SK-N-SH (cell line): ENCODE measurements around the gene NPY2R. TPM values are rescaled to one million over a fixed set of nuclear protein-coding genes. Genes with fewer than 3 reads are reported as not detected.

ENCODE experiments used
- CTCF ChIA-PET: fragments of 300-600, 350-600 bp; formaldehyde crosslinking; extraction: SDS; loops from one replicate; lab custom pipeline; 2021; lab: Yijun Ruan, JAX
- POLR2A ChIA-PET: fragments of 350-600 bp; sonication (Branson Sonifier 250); formaldehyde crosslinking; extraction: SDS; loops from one replicate; lab custom pipeline; 2020; ENCODE audit warnings: antibody characterized with exemption, inconsistent platforms; lab: Yijun Ruan, JAX
- DNase-seq: peaks from one replicate; pipeline ENCODE4 v3.0.0; 2012
- H2AFZ ChIP-seq: fragments of 200-600 bp; sonication (generic); 2 replicates; pipeline ENCODE4 v1.8.1; 2016; ENCODE audit warnings: antibody characterized with exemption, mild to moderate bottlenecking, low read depth
- H3F3A ChIP-seq: fragments of 200-600 bp; sonication (generic); replicated peaks from 2 replicates; pipeline ENCODE3; 2016; ENCODE audit warnings: antibody characterized with exemption, mild to moderate bottlenecking; ENCODE audit not compliant: insufficient read depth
- H3K27ac ChIP-seq, 2 experiments: fragments of 200-500 bp in 1 of 2; fragments of 200-600 bp in 1 of 2; sonication (Bioruptor generic) in 1 of 2; sonication (generic), shearing (Covaris generic) in 1 of 2; 2 replicates each; pipeline versions ENCODE4 v1.5.1 to v1.6.1; 2014 to 2016; ENCODE audit warnings: low read depth in 2 of 2, inconsistent platforms in 1 of 2, low read length in 1 of 2, mild to moderate bottlenecking in 1 of 2, mixed read lengths in 1 of 2
- H3K27me3 ChIP-seq: fragments of 200-600 bp; sonication (generic), shearing (Covaris generic); 2 replicates; pipeline ENCODE4 v1.6.1; 2016; ENCODE audit warnings: mixed run types; ENCODE audit not compliant: insufficient read depth
- H3K36me3 ChIP-seq, 2 experiments: fragments of 200-500 bp in 1 of 2; fragments of 200-600 bp in 1 of 2; sonication (Bioruptor generic) in 1 of 2; sonication (generic) in 1 of 2; replicated peaks in 1 of 2; 2 replicates each; pipeline versions ENCODE3 to v1.5.1; 2014 to 2016; ENCODE audit warnings: low read length in 1 of 2, mild to moderate bottlenecking in 1 of 2; ENCODE audit not compliant: insufficient read depth in 2 of 2, control insufficient read depth in 1 of 2
- H3K4me1 ChIP-seq, 2 experiments: fragments of 200-500 bp in 1 of 2; fragments of 200-600 bp in 1 of 2; sonication (Bioruptor generic) in 1 of 2; sonication (generic), shearing (Covaris generic) in 1 of 2; 2 replicates each; pipeline versions ENCODE4 v1.5.1 to v1.6.1; 2014 to 2016; ENCODE audit warnings: low read depth in 1 of 2, low read length in 1 of 2, mixed run types in 1 of 2; ENCODE audit not compliant: insufficient read depth in 2 of 2, control insufficient read depth in 1 of 2
- H3K4me2 ChIP-seq: fragments of 200-600 bp; sonication (generic), shearing (Covaris generic); 2 replicates; pipeline ENCODE4 v1.6.1; 2017; ENCODE audit warnings: mixed run types
- H3K4me3 ChIP-seq, 2 experiments: fragments of 200-500 bp in 1 of 2; fragments of 200-600 bp in 1 of 2; sonication (Bioruptor generic) in 1 of 2; sonication (generic), shearing (Covaris generic) in 1 of 2; 2 replicates each; pipeline versions ENCODE4 v1.5.1 to v1.8.1; 2014 to 2016; ENCODE audit warnings: low read depth in 2 of 2, inconsistent platforms in 1 of 2, low read length in 1 of 2, mild to moderate bottlenecking in 1 of 2, mixed read lengths in 1 of 2, moderate library complexity in 1 of 2
- H3K79me2 ChIP-seq: fragments of 200-600 bp; sonication (generic); 2 replicates; pipeline ENCODE4 v1.8.1; 2017; ENCODE audit warnings: mild to moderate bottlenecking; ENCODE audit not compliant: insufficient read depth
- H3K9ac ChIP-seq: fragments of 200-600 bp; sonication (generic); 2 replicates; pipeline ENCODE4 v1.6.1; 2017; ENCODE audit warnings: mixed run types
- H3K9me2 ChIP-seq: fragments of 200-600 bp; sonication (generic); 2 replicates; pipeline ENCODE4 v1.6.1; 2017; ENCODE audit warnings: mixed run types
- H3K9me3 ChIP-seq: fragments of 200-600 bp; sonication (generic); 2 replicates; pipeline ENCODE4 v1.6.1; 2017; ENCODE audit warnings: mixed run types, mild to moderate bottlenecking, moderate library complexity
- H4K20me1 ChIP-seq: fragments of 200-600 bp; sonication (generic); 2 replicates; pipeline ENCODE4 v1.6.1; 2017; ENCODE audit warnings: mild to moderate bottlenecking, mixed run types; ENCODE audit not compliant: insufficient read depth
- FOXJ3 ChIP-seq: sonication (generic); formaldehyde crosslinking; IDR thresholded peaks from 2 replicates; pipeline ENCODE4 v1.5.1; 2020; ENCODE audit warnings: mild to moderate bottlenecking, missing genetic modification reagents
- FOXM1 ChIP-seq: IDR thresholded peaks from 2 replicates; pipeline ENCODE4 v1.4.0; 2012; ENCODE audit warnings: low read depth, mild to moderate bottlenecking
- IRF3 ChIP-seq: fragments of 150-350 bp; IDR thresholded peaks from 2 replicates; pipeline ENCODE4 v1.6.1; 2016; ENCODE audit warnings: mild to moderate bottlenecking, low read depth, low read length
- MXI1 ChIP-seq: IDR thresholded peaks from 2 replicates; pipeline ENCODE4 v1.6.1; 2012; ENCODE audit warnings: mild to moderate bottlenecking, low read depth, low read length, improper control_type of control experiment
- NFIC ChIP-seq: IDR thresholded peaks from 2 replicates; pipeline ENCODE4 v1.4.0; 2012; ENCODE audit warnings: borderline replicate concordance
- POLR2AphosphoS5 ChIP-seq: IDR thresholded peaks from 2 replicates; pipeline ENCODE4 v1.6.1; 2012; ENCODE audit warnings: low read depth, low read length
- RCOR1 ChIP-seq: fragments of 150-350 bp; IDR thresholded peaks from 2 replicates; pipeline ENCODE4 v1.6.1; 2017; ENCODE audit warnings: antibody characterized with exemption, low read length
- RFX5 ChIP-seq: IDR thresholded peaks from 2 replicates; pipeline ENCODE4 v1.6.1; 2012; ENCODE audit warnings: mild to moderate bottlenecking, improper control_type of control experiment, low read length
- SMC3 ChIP-seq: IDR thresholded peaks from 2 replicates; pipeline ENCODE4 v1.6.1; 2012; ENCODE audit warnings: low read depth, low read length, improper control_type of control experiment
- TAF1 ChIP-seq: IDR thresholded peaks from 2 replicates; pipeline ENCODE4 v1.6.1; 2012; ENCODE audit warnings: low read depth, mild to moderate bottlenecking, low read length, moderate library complexity, borderline replicate concordance
- TCF12 ChIP-seq: IDR thresholded peaks from 2 replicates; pipeline ENCODE4 v1.4.0; 2012
- TEAD4 ChIP-seq: IDR thresholded peaks from 2 replicates; pipeline ENCODE4 v1.4.0; 2012; ENCODE audit warnings: mild to moderate bottlenecking, borderline replicate concordance; ENCODE audit not compliant: insufficient read depth
- WGBS: methylation state at CpG from one replicate; pipeline ENCODE4 v1.1.6; 2017; ENCODE audit warnings: low lambda C conversion rate; 5-methylcytosine and 5-hydroxymethylcytosine counted together
- polyA plus RNA-seq, 3 experiments: library from polyadenylated mRNA; depleted of rRNA; stranded (reverse); fragments of >200 nt; gene quantifications; 2 replicates each; pipeline ENCODE4 v1.2.3, GENCODE V29; 2012

Gene NPY2R
- polyA plus RNA-seq, 1 of the 3 experiments (the other 2 are of a cell fraction) = not detected

- Histone ChIP-seq H3K4me2 (no peak overlapping the region), H3K4me1 (no peaks in the 10 kb centered on the region), H4K20me1 (no peaks in the 10 kb centered on the region), H3K9me3 (no peaks in the 10 kb centered on the region), H3K79me2 (no peaks in the 10 kb centered on the region), H3K27me3 (no peaks in the 10 kb centered on the region), H3K9ac (no peak overlapping the region), H3K9me2 (no peaks in the 10 kb centered on the region), H3K36me3 (no peaks in the 10 kb centered on the region), H3K4me3 (no peak overlapping the region), H2AFZ (no peak overlapping the region), H3F3A (no peaks in the 10 kb centered on the region), H3K27ac (no peak overlapping the region)
- WGBS = 26% methylated on average over 4 of the region's 4 CpGs
- no peak for TF ChIP-seq MXI1
- no peak for TF ChIP-seq TAF1
- no peak for TF ChIP-seq RFX5
- no peak for TF ChIP-seq RCOR1
- TF ChIP-seq FOXM1 = no peak
- TF ChIP-seq TCF12 = no peak
- no peak for TF ChIP-seq NFIC
- no peak for TF ChIP-seq FOXJ3 (CRISPR knock-in tag)
- ChIA-PET POLR2A (no interaction called here), CTCF (interaction anchor here (1.5 kb wide), 1 partner anchor 37 kb away, joined by 4 read pairs; the partner anchor contains the start of gene NPY2R)
- no peak for DNase-seq
Observed at GRCh38 chr4:155170569-155170968, 37.9 kb upstream of the NPY2R start.

- POLR2A ChIA-PET = no interaction called here
Observed at GRCh38 chr4:155173371-155173770, 35.1 kb upstream of the NPY2R start.

GRCh38 chr4:155174668-155175067 is 33.8 kb upstream of the NPY2R start:
- H3F3A ChIP-seq = no peaks in the 10 kb centered on the region
- no peak overlapping the region for H3K9ac ChIP-seq
- H3K27ac ChIP-seq = no peak overlapping the region
- H3K9me2 ChIP-seq = no peaks in the 10 kb centered on the region
- CTCF ChIA-PET = no interaction called here
- H4K20me1 ChIP-seq = no peaks in the 10 kb centered on the region
- no peaks in the 10 kb centered on the region for H3K79me2 ChIP-seq
- H3K36me3 ChIP-seq = no peaks in the 10 kb centered on the region
- H3K27me3 ChIP-seq = no peaks in the 10 kb centered on the region
- no peaks in the 10 kb centered on the region for H3K4me1 ChIP-seq
- WGBS = 31% methylated on average over 1 of the region's 1 CpG
- H2AFZ ChIP-seq = no peak overlapping the region
- no peak overlapping the region for H3K4me2 ChIP-seq
- TF ChIP-seq TEAD4 (no peak), RFX5 (no peak), POLR2AphosphoS5 (no peak), FOXM1 (no peak)
- H3K9me3 ChIP-seq = no peaks in the 10 kb centered on the region
- no peak overlapping the region for H3K4me3 ChIP-seq
- POLR2A ChIA-PET = no interaction called here
- no peak for DNase-seq

More at GRCh38 chr4:155173371-155173770, 35.1 kb upstream of the NPY2R start:
- Histone ChIP-seq H4K20me1 (no peaks in the 10 kb centered on the region), H2AFZ (no peak overlapping the region), H3K27me3 (no peaks in the 10 kb centered on the region), H3K4me3 (no peak overlapping the region), H3K4me2 (no peak overlapping the region), H3K36me3 (no peaks in the 10 kb centered on the region), H3F3A (no peaks in the 10 kb centered on the region), H3K9me2 (no peaks in the 10 kb centered on the region), H3K9ac (no peak overlapping the region), H3K9me3 (no peaks in the 10 kb centered on the region), H3K79me2 (no peaks in the 10 kb centered on the region), H3K4me1 (no peaks in the 10 kb centered on the region), H3K27ac (no peak overlapping the region)
- no peak for DNase-seq
- WGBS = 25% methylated on average over 4 of the region's 4 CpGs
- TF ChIP-seq IRF3 (no peak), SMC3 (no peak)
- CTCF ChIA-PET = no interaction called here
